Measurements from ENCODE around the gene DFFB. TPM values are rescaled to one million over a fixed set of nuclear protein-coding genes. Genes with fewer than 3 reads are reported as not detected.

Gene DFFB
- polyA plus RNA-seq, 1 experiment = 6.1 TPM

DNA sequence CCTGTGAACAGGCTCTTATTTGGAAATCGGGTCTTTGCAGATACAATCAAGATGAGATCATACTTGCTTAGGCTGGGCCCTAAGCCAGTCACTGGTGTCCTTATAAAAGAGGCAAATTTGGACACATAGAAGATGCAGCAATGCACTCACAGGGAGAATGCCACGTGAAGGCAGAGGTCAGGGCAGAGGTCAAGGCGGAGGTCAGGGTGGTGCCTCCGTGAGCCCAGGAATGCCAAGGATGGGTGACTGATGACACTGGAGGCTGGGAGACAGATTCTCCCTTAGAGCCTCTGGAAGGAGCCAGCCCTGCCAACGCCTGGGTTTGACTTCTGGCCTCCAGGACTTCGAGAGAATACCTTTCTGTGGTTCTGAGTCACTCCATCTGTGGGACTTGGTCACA is 65.6 kb downstream of the DFFB start:
- TF ChIP-seq, protein P1, sequence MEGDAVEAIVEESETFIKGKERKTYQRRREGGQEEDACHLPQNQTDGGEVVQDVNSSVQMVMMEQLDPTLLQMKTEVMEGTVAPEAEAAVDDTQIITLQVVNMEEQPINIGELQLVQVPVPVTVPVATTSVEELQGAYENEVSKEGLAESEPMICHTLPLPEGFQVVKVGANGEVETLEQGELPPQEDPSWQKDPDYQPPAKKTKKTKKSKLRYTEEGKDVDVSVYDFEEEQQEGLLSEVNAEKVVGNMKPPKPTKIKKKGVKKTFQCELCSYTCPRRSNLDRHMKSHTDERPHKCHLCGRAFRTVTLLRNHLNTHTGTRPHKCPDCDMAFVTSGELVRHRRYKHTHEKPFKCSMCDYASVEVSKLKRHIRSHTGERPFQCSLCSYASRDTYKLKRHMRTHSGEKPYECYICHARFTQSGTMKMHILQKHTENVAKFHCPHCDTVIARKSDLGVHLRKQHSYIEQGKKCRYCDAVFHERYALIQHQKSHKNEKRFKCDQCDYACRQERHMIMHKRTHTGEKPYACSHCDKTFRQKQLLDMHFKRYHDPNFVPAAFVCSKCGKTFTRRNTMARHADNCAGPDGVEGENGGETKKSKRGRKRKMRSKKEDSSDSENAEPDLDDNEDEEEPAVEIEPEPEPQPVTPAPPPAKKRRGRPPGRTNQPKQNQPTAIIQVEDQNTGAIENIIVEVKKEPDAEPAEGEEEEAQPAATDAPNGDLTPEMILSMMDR (IDR thresholded peaks at IDR 0.05; ENCODE audit: insufficient read depth, low read depth, low read length) = no peak
- DNase-seq (ENCODE audit: low read depth) = no peak
- no peak overlapping the region for H3K4me3 ChIP-seq (ENCODE audit: low read depth, low read length)
- no peaks in the 10 kb centered on the region for H3K36me3 ChIP-seq (ENCODE audit: control insufficient read depth, insufficient read depth, low read length)
- POLR2A ChIA-PET = no interaction called here
- H3K27me3 ChIP-seq (ENCODE audit: control insufficient read depth, insufficient read depth, low read length) = no peaks in the 10 kb centered on the region
- CTCF ChIA-PET = no interaction called here

DNA sequence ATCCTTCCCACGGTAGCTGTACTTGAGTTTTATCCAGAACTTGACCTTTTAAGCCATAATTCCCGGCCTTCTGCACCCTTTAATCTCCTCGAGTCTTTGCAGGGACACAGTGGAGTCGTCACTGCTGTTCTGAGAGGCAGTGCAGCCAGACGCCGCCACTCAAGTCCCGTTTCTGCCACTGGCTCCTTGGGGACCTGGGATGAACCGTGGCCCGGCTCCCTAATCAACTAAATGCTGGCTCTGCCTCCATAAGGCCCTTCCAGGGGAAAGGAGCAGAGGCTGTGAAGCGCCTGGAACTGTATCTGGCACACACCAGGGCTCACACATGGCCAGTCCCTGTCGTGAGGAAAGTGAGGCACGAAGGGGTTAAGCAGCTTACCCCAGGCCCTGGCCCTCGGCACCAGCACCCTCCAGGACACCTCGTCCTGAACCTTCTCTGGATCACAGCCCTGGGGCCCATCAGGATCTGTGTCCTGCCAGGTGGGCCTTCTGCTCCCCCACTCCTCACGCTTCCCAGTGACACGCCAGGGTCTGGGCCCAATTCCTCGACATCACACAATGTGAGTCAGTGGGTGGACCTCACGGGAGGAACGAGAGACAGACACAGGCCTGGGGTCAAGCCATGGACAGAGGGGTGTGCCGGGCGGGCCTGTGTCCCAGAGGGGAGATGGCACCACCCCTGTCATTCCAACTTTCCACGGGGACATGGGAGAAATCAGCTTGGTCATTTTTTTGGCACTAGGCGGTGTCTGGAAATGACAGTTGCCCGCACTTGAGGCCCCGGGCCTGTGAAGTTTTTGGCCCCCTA is 66.3 kb downstream of the DFFB start:
- no peak for DNase-seq (ENCODE audit: low read depth)
- TF ChIP-seq, protein P1 (IDR thresholded peaks at IDR 0.05; ENCODE audit: insufficient read depth, low read depth, low read length) = no peak
- ChIA-PET CTCF (interaction anchor here (0.6 kb wide), 1 partner anchor 67 kb away, joined by 3 read pairs; no protein-coding TSS in a partner anchor), POLR2A (no interaction called here)
- no peaks in the 10 kb centered on the region for H3K36me3 ChIP-seq (ENCODE audit: control insufficient read depth, insufficient read depth, low read length)
- no peak overlapping the region for H3K4me3 ChIP-seq (ENCODE audit: low read depth, low read length)
- no peaks in the 10 kb centered on the region for H3K27me3 ChIP-seq (ENCODE audit: control insufficient read depth, insufficient read depth, low read length)

- Histone ChIP-seq H3K4me3 (ENCODE audit: low read depth, low read length) (no peak overlapping the region), H3K36me3 (ENCODE audit: control insufficient read depth, insufficient read depth, low read length) (no peaks in the 10 kb centered on the region), H3K27me3 (ENCODE audit: control insufficient read depth, insufficient read depth, low read length) (no peaks in the 10 kb centered on the region)
- POLR2A ChIA-PET = no interaction called here
- CTCF ChIA-PET = interaction anchor here (0.6 kb wide), 1 partner anchor 68 kb away, joined by 3 read pairs; no protein-coding TSS in a partner anchor
- DNase-seq (ENCODE audit: low read depth) = no peak
- TF ChIP-seq, protein P1 (IDR thresholded peaks at IDR 0.05; ENCODE audit: insufficient read depth, low read depth, low read length) = no peak
Observed at GRCh38 chr1:3924186-3924824, 67.0 kb downstream of the DFFB start.

GRCh38 chr1:3924825-3925220 is 67.5 kb downstream of the DFFB start:
- Histone ChIP-seq H3K4me3 (ENCODE audit: low read depth, low read length) (no peak overlapping the region), H3K36me3 (ENCODE audit: control insufficient read depth, insufficient read depth, low read length) (no peaks in the 10 kb centered on the region), H3K27me3 (ENCODE audit: control insufficient read depth, insufficient read depth, low read length) (no peaks in the 10 kb centered on the region)
- ChIA-PET CTCF (no interaction called here), POLR2A (no interaction called here)
- no peak for DNase-seq (ENCODE audit: low read depth)
- TF ChIP-seq, protein P1 (IDR thresholded peaks at IDR 0.05; ENCODE audit: insufficient read depth, low read depth, low read length) = no peak

GRCh38 chr1:3925256-3925655 is 68.0 kb downstream of the DFFB start:
- no peak for DNase-seq (ENCODE audit: low read depth)
- no peaks in the 10 kb centered on the region for H3K27me3 ChIP-seq (ENCODE audit: control insufficient read depth, insufficient read depth, low read length)
- H3K36me3 ChIP-seq (ENCODE audit: control insufficient read depth, insufficient read depth, low read length) = no peaks in the 10 kb centered on the region
- H3K4me3 ChIP-seq (ENCODE audit: low read depth, low read length) = no peak overlapping the region
- TF ChIP-seq, protein P1 (IDR thresholded peaks at IDR 0.05; ENCODE audit: insufficient read depth, low read depth, low read length) = no peak
- ChIA-PET POLR2A (no interaction called here), CTCF (no interaction called here)

All from BJ (cell line).